Measurements from ENCODE around the gene NDFIP2.

DNA sequence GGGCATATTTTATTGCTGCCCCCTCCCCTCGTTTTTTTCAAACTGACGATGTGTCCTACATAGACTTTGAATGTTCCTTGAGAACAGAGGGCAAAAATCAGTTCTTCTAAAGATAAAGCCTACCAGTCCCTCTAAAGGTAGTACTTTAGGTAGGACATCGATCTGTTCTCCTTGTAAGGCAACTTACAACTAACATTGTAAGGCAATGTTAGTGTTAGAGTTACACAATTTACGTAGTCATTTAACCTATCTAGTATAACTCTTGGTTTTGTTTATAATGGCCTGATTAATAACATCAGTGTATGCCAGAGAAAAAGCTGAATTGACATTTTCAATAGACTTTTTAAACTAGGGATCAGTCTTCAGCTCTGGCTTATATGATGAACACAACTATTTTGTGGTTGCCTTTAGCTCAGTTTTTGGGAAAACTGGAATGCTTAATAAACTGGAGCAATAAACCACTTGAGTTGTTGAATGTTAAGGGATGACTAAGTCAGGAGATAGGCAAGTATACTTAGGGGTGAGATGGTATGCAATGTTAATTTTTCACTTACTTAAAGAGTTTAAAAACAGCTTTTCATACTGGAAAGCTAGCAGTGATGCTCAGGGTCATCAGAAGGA is 2.2 kb downstream of the NDFIP2 start:
- TF ChIP-seq, protein P1, sequence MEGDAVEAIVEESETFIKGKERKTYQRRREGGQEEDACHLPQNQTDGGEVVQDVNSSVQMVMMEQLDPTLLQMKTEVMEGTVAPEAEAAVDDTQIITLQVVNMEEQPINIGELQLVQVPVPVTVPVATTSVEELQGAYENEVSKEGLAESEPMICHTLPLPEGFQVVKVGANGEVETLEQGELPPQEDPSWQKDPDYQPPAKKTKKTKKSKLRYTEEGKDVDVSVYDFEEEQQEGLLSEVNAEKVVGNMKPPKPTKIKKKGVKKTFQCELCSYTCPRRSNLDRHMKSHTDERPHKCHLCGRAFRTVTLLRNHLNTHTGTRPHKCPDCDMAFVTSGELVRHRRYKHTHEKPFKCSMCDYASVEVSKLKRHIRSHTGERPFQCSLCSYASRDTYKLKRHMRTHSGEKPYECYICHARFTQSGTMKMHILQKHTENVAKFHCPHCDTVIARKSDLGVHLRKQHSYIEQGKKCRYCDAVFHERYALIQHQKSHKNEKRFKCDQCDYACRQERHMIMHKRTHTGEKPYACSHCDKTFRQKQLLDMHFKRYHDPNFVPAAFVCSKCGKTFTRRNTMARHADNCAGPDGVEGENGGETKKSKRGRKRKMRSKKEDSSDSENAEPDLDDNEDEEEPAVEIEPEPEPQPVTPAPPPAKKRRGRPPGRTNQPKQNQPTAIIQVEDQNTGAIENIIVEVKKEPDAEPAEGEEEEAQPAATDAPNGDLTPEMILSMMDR (conservative IDR thresholded peaks at IDR 0.05) = no peak
- no peak for TF ChIP-seq EZH2 (IDR thresholded peaks at IDR 0.05; ENCODE audit: low read depth)
